Astrocyte (in vitro differentiated cells and primary cell): ENCODE data around the gene TTLL8.

Experiments
- EZH2 ChIP-seq: IDR thresholded peaks from 2 replicates; pipeline ENCODE4 v1.6.1; 2012; ENCODE audit warnings: mild to moderate bottlenecking, low read length, inconsistent platforms; ENCODE audit not compliant: insufficient read depth
- TF ChIP-seq, protein P1 (sequence below): IDR thresholded peaks from 2 replicates; pipeline ENCODE4 v1.5.1; 2011; ENCODE audit warnings: low read depth, mild to moderate bottlenecking, inconsistent platforms, low read length, moderate library complexity; ENCODE audit not compliant: insufficient read depth

DNA sequence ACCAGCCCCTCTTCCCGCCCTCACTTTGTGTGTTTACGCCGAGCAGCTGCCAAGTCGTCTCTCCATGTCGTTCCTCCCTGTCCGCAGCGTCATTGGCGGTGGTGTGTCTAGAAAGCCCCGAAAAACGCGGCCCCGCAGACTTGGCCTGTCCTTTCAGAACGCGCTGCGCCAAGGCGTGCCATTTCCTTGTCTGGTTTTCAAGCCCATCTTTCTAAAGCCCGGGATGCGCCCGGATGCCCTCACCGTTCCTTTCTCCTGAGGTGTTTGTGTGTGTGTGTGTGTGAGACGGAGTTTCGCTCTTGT is 32.3 kb upstream of the TTLL8 start:
- TF ChIP-seq, protein P1, sequence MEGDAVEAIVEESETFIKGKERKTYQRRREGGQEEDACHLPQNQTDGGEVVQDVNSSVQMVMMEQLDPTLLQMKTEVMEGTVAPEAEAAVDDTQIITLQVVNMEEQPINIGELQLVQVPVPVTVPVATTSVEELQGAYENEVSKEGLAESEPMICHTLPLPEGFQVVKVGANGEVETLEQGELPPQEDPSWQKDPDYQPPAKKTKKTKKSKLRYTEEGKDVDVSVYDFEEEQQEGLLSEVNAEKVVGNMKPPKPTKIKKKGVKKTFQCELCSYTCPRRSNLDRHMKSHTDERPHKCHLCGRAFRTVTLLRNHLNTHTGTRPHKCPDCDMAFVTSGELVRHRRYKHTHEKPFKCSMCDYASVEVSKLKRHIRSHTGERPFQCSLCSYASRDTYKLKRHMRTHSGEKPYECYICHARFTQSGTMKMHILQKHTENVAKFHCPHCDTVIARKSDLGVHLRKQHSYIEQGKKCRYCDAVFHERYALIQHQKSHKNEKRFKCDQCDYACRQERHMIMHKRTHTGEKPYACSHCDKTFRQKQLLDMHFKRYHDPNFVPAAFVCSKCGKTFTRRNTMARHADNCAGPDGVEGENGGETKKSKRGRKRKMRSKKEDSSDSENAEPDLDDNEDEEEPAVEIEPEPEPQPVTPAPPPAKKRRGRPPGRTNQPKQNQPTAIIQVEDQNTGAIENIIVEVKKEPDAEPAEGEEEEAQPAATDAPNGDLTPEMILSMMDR: no peak
- no peak for TF ChIP-seq EZH2
